ENCODE measurements around the gene CD4.

CD4 gene

DNA sequence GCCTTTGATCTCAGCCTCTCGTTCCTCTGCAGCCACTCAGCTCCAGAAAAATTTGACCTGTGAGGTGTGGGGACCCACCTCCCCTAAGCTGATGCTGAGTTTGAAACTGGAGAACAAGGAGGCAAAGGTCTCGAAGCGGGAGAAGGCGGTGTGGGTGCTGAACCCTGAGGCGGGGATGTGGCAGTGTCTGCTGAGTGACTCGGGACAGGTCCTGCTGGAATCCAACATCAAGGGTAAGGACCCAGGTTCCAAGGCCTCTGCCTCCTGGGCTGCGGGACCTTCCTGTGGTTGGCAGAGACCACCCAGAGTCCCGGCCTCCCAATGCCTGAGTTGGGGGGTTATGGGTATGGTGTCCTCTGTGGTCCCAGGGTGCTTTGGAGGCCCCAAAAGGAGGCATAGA lies 27.8 kb downstream of the CD4 start:
- DNase-seq, result no peak

DNA sequence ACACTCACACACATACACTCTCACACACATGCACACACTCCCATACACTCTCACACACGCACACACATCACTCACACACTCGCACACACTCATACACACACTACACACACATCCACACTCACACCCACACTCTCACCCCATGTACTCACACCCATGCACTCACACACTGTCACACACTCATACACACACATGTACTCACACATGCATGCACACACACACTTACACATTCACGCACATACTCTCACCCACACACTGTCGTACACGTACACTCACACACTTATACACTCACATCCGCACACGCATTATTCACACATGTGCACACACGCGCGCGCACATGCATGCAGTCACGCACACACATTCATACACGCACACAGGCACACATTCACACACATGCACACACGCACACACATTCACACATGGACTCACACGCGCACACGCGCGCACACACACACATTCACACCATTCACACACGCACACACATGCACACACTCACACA lies 28.4 kb downstream of the CD4 start:
- DNase-seq, result no peak

DNA sequence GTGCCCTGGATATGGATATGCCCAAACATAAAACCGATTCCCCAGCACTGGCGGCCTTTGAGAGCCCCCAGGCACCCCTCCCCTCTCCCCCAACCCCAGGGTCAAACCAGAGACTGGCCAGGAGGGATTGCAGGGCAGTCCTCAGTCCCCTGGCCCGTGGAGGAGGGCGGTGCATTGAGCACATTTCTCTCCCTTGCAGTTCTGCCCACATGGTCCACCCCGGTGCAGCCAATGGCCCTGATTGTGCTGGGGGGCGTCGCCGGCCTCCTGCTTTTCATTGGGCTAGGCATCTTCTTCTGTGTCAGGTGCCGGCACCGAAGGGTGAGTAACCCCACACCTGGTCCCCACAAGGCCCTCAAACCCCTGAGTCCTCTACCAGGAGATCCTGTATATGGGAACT lies 28.9 kb downstream of the CD4 start:
- DNase-seq, result no peak

DNA sequence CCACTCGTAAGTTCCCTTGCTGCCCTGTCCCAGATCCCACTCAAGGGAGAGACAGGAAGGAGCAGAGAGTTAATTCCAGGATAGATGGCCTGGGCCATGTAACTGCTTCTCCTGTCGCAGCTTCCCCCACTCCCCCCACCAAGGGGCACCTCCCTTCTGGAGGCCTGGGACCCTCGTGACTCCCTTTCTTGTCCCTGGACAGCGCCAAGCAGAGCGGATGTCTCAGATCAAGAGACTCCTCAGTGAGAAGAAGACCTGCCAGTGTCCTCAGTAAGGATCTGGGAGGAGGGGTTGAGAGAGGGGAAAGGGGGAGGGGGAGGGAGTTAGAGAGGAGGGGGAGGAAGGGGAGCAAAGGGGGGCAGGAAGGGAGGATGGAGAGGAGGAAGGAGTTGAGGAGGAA lies 29.3 kb downstream of the CD4 start:
- no peak for DNase-seq

DNA sequence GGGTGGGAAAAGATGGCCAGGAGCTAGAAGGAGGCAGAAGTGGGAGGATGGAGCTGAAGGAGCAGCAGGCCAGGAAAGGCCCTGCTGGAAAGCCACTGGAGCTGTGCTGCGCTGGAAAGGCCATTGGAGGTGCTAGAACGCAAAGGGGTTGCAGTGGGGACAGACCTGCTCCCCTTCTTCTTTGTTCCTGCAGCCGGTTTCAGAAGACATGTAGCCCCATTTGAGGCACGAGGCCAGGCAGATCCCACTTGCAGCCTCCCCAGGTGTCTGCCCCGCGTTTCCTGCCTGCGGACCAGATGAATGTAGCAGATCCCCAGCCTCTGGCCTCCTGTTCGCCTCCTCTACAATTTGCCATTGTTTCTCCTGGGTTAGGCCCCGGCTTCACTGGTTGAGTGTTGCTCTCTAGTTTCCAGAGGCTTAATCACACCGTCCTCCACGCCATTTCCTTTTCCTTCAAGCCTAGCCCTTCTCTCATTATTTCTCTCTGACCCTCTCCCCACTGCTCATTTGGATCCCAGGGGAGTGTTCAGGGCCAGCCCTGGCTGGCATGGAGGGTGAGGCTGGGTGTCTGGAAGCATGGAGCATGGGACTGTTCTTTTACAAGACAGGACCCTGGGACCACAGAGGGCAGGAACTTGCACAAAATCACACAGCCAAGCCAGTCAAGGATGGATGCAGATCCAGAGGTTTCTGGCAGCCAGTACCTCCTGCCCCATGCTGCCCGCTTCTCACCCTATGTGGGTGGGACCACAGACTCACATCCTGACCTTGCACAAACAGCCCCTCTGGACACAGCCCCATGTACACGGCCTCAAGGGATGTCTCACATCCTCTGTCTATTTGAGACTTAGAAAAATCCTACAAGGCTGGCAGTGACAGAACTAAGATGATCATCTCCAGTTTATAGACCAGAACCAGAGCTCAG lies 30.0 kb downstream of the CD4 start:
- DNase-seq, result no peak

DNA sequence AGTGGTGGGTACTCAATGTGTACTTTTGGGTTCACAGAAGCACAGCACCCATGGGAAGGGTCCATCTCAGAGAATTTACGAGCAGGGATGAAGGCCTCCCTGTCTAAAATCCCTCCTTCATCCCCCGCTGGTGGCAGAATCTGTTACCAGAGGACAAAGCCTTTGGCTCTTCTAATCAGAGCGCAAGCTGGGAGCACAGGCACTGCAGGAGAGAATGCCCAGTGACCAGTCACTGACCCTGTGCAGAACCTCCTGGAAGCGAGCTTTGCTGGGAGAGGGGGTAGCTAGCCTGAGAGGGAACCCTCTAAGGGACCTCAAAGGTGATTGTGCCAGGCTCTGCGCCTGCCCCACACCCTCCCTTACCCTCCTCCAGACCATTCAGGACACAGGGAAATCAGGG lies 30.8 kb downstream of the CD4 start:
- no peak for DNase-seq

DNA sequence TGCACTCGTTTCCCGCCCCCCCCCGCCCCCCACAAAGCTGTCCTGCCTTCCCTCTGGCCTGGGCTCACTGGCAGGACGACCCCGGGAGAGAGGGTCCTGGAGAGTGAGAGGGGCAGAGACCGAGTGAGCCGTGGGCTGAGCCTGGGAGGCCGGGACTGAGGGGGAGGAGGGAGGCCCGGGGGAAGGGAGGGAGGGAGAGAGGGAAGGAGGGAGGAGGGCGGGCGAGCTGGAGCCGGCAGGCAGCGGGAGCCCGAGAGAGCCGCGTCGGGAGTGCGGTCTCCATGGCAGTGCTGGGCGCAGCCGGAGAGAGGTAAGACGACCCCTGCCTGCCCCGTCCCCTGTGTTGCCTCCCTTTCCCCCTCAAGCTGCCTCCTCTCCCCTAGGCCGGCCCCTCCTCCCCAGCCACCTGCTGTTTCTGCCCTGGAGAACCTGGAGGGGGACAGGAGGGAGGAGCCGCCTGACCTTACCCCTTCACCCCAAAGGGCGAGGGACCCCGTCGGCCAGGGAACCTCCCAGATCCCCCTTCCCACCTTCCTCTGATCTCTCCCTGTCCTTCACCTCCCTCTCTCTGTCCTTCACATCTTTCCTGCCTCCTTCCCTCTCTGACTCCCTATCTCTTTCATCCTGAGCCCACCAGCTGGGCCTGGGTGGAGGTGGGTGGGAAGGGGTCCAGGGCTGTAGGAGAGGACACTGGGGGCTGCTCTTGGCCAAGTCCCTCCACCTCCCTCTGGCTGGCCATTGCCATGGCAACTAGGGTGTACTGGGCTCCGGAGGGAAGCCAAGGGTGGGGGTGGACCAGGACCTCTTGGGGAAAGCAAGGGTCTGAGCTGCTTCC lies 32.5 kb downstream of the CD4 start, which contains the start of gene GPR162:
Gene GPR162, plus strand, starts transcription at position 231 of the 835 bp plus-strand sequence. CDS start 2,078 bp downstream, outside the sequence.
- DNase-seq, result peak; percentile 99

DNA sequence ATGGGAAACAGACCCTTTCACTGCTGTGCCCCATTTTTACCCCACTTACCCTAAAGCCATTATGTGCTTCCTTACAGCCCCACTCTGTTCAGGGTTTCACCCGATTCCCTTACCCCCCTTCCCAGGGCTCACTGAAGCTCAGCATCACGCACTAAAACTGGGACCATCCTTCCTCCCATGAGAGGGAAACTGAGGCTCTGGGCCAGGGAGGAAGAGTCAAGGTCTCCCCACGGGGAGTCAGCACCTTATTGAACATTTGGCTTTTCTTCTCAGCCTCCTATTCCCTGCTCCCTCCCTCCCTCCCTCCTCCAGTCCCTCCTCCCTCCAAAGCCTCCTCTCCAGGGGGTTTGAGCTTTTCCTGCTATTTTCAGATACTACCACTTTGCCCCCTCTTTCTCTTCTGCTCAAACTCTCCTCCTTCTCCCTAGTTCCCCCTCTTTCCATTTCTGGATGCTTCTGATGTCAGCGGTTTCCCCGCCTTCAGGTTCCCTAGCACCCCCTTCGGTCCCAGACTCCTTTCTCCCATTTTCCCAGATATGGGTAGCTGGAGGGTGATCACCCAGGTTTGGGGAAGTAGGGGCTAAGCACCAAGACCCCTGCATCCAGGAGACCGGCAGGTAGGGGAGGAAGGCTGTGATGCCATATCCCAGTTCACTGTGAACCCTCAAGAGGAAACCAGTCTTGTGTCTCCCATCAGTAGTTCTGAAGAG lies 33.3 kb downstream of the CD4 start:
- no peak for DNase-seq

DNA sequence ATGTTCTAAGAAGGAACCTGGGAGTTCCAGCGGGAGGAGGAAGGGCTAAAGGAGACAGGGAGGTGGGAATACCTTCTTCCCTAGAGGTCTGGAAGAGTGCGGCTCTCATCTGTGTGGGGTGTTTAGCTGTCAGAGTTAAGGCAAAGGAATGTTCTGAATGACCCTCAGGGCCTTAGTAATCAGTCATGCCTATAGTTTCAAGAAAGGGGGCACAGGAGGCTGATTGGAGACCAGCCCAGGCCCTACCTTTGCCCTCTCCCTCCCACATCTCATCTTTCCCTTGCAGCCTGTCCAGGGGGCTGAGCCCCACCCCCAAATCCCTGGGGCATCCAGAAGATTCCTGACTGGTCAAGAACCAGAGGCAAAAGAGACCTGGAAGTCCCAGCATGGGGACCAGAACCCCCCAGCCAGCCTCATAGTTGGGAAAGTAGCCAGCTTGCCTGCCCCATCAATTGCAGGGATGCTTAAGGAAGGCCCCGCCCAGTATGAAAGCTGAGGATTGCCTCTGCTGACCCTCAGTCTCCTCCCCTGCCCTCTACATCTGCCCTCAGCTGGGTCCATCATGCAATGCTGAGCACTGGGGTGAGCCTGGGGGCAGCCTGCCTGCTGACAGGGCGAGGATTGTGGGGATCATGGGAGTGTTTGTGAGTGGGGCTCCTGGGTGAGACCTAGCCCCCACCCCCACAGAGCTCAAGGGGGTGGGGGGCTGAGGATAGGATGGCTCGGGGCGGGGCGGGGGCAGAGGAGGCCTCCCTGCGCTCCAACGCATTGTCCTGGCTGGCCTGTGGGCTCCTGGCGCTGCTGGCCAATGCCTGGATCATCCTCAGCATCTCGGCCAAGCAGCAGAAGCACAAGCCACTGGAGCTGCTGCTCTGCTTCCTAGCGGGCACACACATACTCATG lies 34.1 kb downstream of the CD4 start:
- no peak for DNase-seq

DNA sequence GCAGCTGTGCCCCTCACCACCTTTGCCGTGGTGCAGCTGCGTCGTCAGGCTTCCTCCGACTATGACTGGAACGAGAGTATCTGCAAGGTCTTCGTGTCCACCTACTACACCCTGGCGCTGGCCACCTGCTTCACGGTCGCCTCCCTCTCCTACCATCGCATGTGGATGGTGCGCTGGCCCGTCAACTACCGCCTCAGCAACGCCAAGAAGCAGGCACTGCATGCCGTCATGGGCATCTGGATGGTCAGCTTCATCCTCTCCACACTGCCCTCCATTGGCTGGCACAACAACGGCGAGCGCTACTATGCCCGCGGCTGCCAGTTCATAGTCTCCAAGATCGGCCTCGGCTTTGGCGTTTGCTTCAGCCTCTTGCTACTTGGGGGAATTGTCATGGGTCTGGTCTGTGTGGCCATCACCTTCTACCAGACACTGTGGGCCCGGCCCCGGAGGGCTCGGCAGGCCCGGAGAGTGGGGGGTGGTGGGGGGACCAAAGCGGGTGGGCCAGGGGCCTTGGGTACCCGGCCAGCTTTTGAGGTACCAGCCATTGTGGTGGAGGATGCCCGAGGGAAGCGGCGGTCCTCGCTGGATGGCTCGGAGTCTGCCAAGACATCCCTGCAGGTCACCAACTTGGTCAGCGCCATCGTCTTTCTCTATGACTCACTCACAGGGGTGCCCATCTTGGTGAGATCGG lies 34.9 kb downstream of the CD4 start:
- no peak for DNase-seq

DNA sequence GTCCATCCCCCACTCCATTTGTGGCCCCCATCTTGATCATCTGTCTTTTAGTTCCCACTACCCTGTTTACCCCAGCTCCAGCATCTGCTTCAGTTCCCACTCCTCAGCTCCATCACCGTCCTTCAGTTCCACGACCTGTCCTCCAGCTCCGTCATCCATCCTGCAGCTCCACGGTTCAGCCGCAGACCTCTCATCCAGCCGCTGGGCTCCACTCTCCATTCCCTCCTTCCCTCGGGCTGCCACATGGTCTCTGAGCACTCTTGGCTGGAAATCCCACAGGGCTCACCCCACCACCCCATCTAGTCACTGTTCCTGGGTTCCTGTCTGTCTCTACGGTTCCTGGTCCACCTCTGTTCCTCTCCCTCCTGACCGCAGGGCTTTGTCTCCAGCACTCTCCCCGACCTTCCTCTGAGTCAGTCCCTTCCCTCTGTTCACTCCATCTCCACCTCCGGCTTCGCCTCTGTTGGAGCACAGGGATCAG lies 35.6 kb downstream of the CD4 start:
- DNase-seq, result no peak

DNA sequence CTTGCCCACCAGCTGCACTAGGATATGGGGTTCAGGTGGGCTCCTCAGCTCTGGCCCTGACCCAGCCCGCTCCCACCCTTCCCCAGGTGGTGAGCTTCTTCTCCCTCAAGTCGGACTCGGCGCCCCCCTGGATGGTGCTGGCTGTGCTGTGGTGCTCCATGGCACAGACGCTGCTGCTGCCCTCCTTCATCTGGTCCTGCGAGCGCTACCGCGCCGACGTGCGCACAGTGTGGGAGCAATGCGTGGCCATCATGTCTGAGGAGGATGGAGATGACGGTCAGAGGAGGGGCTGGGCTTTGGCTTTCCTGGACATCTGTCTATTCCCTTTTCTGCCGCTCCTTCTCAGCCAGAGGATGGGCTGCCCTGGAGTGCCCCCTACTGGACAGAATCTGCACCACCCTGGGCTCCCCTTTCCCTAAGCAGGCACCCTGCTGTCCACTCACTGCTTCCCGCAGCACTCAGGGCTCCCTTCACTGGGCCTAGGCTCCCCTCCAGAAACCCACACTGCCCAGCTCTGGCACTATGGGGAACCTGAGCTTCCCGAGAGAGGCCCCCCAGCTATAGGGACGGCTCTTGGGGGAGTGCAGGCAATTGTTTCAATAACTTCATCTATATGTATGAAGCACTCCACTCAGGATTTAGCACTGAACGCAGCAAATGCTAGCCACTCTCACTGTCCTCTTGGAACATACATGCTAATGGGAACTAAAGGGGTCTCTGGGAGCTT lies 36.2 kb downstream of the CD4 start:
- DNase-seq, result peak; percentile 87

DNA sequence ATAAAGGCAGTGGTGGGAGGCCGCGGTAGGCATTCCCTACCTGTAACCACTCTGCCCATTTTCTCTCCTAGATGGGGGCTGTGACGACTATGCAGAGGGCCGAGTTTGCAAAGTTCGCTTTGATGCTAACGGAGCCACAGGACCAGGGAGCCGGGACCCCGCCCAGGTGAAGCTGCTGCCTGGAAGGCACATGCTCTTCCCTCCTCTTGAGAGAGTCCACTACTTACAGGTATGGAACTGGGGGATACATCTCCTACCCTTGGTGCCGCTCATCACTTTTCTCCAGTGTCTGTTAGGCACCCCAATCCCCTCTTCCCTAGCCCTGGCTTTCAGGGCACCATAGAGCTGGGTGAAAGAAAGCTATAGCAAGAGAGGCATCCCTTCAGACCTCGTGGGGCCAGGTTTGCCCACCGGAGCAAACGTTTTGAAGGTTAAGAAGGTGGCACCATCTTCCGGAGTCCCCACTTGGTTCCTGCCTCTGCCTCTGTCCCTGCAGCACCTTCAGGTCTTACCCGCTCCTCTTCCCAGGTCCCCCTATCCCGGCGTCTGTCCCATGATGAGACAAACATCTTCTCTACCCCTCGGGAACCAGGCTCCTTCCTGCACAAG lies 36.9 kb downstream of the CD4 start:
- no peak for DNase-seq

DNA sequence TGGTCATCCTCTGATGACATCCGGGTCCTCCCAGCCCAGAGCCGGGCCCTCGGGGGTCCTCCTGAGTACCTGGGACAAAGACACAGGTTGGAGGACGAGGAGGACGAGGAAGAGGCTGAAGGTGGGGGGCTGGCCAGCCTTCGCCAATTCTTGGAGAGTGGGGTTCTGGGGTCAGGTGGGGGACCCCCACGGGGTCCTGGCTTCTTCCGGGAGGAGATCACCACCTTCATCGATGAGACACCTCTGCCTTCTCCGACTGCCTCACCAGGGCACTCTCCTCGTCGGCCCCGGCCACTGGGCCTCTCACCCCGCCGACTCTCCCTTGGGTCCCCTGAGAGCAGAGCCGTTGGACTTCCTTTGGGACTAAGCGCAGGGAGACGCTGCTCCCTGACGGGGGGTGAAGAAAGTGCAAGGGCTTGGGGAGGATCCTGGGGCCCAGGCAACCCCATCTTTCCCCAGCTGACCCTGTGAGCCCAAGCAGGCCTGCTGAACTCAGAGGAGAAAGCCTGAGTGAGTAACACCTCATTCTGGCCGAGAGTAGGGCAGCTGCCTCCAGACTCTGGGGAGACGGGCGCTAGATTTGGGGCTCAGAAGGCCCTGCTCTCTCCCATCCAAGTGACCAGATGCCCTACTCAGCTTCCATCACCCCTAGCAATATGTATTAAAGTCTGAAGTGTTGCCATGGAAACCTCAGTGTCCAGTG lies 37.6 kb downstream of the CD4 start:
- no peak for DNase-seq

DNA sequence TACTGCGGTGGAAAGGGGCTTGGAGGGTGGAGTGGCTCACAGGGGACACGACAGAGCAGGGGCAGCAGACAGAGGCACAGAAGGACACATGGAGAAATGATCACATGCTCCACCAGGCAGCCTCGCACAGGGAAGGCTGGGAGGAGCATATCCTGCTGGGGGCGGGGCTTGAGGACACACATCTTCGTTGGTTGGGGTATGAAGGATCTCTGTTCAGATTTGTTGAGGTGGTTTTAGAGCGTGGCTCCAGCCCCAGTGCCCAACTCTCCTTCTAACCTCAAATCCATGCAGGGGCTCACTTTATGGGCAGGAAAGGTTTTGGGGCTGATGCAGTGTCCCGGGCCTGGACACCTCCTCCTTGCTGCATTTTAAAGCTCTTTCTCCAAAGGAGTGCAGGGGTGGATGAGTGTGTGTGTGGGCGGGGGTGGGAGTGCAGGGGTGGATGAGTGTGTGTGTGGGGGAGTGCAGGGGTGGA lies 38.1 kb downstream of the CD4 start:
- peak; percentile 100 for DNase-seq

DNA sequence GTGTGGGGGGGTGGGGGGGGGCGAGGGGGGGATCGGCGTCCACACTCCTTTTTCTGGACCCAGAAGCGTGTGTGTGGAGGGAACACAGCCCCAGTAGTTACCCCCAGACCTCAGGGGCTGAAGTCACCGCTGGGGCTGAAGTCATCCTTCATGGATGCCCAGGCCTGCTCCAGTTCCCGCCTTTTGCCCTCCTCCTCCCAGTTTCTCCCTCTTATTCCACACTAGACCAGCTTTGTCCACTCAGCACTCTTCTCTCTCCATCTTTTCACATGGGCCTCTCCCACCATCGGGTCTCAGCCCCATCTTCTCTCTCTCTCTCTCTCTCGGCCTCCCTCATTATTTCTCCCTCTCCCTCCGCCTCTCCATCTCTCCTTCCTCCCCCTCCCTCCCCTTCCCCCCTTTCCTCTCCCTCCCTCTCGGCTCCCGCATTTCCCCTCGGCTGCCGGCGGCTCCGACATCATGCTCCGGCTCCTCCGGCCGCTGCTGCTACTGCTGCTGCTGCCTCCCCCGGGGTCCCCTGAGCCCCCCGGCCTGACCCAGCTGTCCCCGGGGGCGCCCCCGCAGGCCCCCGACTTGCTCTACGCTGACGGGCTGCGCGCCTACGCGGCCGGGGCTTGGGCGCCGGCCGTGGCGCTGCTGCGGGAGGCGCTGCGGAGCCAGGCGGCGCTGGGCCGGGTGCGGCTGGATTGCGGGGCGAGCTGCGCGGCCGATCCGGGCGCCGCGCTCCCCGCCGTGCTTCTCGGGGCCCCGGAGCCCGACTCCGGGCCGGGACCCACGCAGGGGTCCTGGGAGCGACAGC lies 38.9 kb downstream of the CD4 start, which contains the start of gene P3H3:
Gene P3H3, plus strand, starts transcription at position 426 of the 799 bp plus-strand sequence. Its CDS starts 34 bp downstream, at position 460.
- DNase-seq, result peak; percentile 98

DNA sequence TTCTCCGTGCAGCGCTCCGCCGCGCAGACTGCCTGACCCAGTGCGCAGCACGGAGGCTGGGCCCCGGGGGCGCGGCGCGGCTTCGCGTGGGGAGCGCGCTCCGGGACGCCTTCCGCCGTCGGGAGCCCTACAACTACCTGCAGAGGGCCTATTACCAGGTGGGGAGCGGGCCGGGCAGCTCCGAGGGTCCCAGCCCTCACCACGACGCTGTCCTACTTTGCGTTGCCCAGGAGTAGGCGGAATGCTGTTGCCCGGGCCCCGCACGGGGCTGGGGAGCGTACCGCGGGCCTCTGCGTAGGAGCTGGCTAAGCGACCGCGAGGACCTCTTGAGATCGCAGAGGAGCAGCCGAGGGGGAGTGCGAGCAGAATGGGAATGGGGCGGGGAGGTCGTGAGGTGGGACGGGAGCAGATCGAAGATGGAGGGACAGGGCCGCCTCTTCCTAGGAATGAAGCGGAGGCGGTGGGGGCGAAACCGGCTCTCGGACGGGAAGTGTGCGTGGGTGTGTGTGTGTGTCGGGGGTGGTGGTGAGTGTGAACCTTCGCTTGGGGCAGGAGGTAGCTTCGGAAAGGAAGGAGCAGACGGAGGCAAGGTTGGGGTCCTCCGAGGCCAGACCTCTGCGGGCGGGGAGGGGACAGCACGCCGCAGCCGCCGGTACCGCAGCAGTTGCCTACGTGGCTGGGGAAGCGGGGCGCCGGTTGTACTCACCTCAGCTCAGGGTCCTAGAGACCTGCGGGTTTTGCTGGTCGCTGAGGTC lies 39.6 kb downstream of the CD4 start:
- peak; percentile 90 for DNase-seq
